Motor neuron (in vitro differentiated cells): ENCODE results near the gene TECR. TPM values are rescaled to one million over a fixed set of nuclear protein-coding genes. Genes with fewer than 3 reads are reported as not detected.
"Not testable (repeated sequence)": the region's sequence is repeated elsewhere in the genome, so short reads cannot be mapped to it uniquely, and the experiment has no call there.

Experiments used
- ATAC-seq, 8 experiments: fragments of 200-7000 bp; cut with Tn5 transposase; replicated peaks in 6 of 8; 2 replicates each; pipeline ENCODE4 v1.8.0; 2021; ENCODE audit warnings: mild to moderate bottlenecking in 8 of 8, moderate library complexity in 8 of 8
- H3K27ac ChIP-seq, 2 donors: fragments of 250-450 bp; sonication (Bioruptor Pico); 2 replicates each; pipeline ENCODE4 v1.9.0; 2021; ENCODE audit warnings: antibody characterized with exemption in 2 of 2, mild to moderate bottlenecking in 2 of 2, moderate library complexity in 1 of 2
- H3K4me1 ChIP-seq, 2 donors: fragments of 250-450 bp; sonication (Bioruptor Pico); replicated peaks in 1 of 2; 2 replicates each; pipeline ENCODE4 v1.6.1; 2021; ENCODE audit warnings: antibody characterized with exemption in 2 of 2, mild to moderate bottlenecking in 2 of 2, moderate library complexity in 1 of 2
- H3K4me3 ChIP-seq, 5 donors: fragments of 250-450 bp; sonication (Bioruptor Pico); 2 replicates each; pipeline ENCODE4 v1.9.0; 2021; ENCODE audit warnings: antibody characterized with exemption in 5 of 5, mild to moderate bottlenecking in 5 of 5, moderate library complexity in 4 of 5
- WGBS, 10 experiments: fragments of 450-650 bp; shearing (Covaris generic); methylation state at CpG; one replicate each; pipeline ENCODE4 v1.0.0; 2022; 5-methylcytosine and 5-hydroxymethylcytosine counted together
- in situ Hi-C, 9 experiments: fragments of 400-800 bp; cut with MboI; loops; one replicate each; pipeline ENCODE4 v1.15.0; 2021; ENCODE audit warnings: low sequenced_read_pairs in 9 of 9, low pct_unique_long_range_greater_than_20kb in 2 of 9; ENCODE audit not compliant: unreplicated experiment in 9 of 9
- total RNA-seq, 8 experiments: library from RNA; unstranded; fragments of 300-600 nt; gene quantifications; 2 replicates each; pipeline versions ENCODE4 v1.2.3 to v1.2.4, GENCODE V29; 2022

Gene TECR
- total RNA-seq, 8 experiments from 2014 or later: 67.6 to 145 (median 97.3) TPM

DNA sequence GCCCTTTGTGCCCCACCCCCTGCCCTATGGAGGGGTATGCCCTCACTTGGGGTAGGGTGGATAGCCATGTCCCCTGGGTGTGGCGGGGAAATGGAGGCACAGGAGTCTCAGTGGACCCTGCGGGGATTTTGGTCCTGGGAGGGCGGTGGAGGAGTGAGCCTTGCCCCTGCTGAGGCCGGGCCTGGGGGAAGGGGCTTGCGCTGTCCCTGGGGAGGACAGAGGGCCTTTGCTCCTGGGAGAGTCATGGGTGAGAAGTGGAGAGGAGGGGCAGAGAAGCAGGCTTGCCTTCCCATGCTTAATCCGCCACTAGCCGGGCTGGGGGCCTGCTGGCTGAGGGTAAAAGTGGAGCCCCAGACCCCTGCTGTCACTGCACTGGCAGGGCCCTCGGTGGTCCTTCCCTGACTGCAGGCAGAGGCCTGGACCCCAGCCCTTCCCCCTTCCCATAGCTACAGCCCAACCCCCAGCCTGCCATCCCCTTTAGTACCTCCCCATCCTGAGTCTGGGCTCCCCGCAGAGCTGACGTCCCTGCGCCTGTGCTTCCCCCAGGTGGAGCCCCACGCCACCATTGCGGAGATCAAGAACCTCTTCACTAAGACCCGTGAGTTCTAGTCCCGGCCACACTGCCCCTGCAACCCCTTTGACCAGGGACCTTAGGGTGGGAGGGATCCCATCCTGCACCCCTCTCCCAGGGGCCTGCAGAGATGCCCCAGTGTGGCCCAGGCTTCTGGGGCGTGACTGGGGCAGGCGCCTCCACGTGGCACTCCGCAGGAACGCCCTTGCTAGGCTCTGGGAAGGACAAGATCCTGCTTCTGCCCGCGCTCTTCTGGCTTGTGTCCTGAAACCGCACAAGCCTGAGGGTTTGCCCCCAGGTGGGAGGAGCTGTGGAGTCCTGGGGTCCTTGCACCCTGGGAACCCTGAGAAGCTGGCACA, 33.5 kb downstream of the TECR start:
- no peak for ATAC-seq
- in situ Hi-C loops: no loop called here
- WGBS, 10 experiments: 20 to 80% (median 60%) methylated on average over 1 to 7 of the region's 23 CpGs; no CpG with 5 or more reads in 7 of the 10 experiments
- peaks cover 27 to 33% of the 10 kb centered on the region in 2 donors for H3K4me1 ChIP-seq
- H3K27ac ChIP-seq: no peak overlapping the region
- no peak overlapping the region for H3K4me3 ChIP-seq

DNA sequence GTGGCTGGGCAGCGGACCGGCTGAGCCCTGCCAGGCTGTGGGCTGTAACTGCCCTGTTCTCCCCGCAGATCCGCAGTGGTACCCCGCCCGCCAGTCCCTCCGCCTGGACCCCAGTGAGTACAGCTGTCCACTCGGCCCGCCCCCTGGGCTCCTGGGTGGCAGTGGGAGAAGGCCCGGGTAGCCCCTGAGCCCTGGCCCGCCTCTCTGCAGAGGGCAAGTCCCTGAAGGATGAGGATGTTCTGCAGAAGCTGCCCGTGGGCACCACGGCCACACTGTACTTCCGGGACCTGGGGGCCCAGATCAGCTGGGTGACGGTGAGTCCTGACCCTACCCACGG, 34.2 kb downstream of the TECR start:
- Histone ChIP-seq H3K27ac (no peak overlapping the region), H3K4me3 (no peak overlapping the region), H3K4me1 (peaks cover 24 to 31% of the 10 kb centered on the region in 2 donors)
- in situ Hi-C loops: no loop called here
- WGBS, 10 experiments: 80% methylated on average over 1 of the region's 16 CpGs; no CpG with 5 or more reads in 9 of the 10 experiments
- no peak for ATAC-seq

DNA sequence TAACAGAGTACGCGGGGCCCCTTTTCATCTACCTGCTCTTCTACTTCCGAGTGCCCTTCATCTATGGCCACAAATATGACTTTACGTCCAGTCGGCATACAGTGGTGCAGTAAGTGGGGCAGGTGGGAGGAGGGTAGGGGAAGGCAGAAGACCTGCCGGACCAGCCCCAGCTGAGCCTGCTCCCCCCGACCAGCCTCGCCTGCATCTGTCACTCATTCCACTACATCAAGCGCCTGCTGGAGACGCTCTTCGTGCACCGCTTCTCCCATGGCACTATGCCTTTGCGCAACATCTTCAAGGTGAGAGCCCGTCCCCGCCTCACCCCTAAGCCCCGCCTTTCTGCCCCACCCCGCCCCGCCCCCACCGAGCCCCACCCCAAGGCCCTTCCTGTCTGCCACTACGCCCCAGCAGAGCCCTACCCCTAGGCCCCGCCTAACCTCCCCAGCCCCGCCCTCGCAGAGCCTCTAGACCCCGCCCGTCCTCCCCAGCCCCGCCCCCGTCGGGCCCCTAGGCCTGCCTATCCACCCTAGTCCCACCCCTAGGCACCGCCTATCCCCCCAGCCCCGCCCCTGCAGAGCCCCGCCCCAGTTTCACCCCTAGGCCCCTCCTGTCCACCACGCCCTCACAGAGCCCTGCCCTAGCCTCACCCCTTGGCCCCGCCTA, 34.7 kb downstream of the TECR start:
- 100% methylated on average over 1 of the region's 33 CpGs; no CpG with 5 or more reads in 9 of the 10 experiments for WGBS, 10 experiments
- Histone ChIP-seq H3K27ac (no peak overlapping the region), H3K4me3 (no peak overlapping the region), H3K4me1 (peaks cover 18 to 26% of the 10 kb centered on the region in 2 donors)
- peak in 6 of 8 experiments; percentile 30 to 75 (median 56) for ATAC-seq
- in situ Hi-C loops: no loop called here

DNA sequence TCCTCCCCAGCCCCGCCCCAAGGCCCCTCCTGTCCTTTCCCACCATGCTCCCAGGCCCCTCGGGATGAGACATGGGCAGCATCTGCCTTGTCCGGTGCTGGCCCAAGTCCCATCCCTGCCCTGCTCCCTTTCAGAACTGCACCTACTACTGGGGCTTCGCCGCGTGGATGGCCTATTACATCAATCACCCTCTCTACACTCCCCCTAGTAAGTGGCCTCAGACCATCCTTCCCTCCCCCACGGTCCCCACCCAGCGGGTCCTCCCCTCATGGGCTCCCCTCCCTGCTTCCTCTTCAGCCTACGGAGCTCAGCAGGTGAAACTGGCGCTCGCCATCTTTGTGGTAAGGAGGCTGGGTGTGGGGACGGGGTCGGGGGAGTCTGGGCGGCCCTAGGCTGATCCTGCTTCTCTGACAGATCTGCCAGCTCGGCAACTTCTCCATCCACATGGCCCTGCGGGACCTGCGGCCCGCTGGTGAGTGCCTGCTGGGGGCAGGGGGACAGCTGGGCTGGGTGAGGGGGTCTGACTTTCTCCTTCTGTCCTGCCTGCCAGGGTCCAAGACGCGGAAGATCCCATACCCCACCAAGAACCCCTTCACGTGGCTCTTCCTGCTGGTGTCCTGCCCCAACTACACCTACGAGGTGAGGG, 35.4 kb downstream of the TECR start:
- H3K27ac ChIP-seq, in situ Hi-C loops, ATAC-seq, H3K4me3 ChIP-seq: not testable (repeated sequence)
- H3K4me1 ChIP-seq: peaks cover 14 to 25% of the 10 kb centered on the region in 2 donors
- 81 to 100% methylated on average over 1 to 5 of the region's 22 CpGs; no CpG with 5 or more reads in 8 of the 10 experiments for WGBS, 10 experiments

DNA sequence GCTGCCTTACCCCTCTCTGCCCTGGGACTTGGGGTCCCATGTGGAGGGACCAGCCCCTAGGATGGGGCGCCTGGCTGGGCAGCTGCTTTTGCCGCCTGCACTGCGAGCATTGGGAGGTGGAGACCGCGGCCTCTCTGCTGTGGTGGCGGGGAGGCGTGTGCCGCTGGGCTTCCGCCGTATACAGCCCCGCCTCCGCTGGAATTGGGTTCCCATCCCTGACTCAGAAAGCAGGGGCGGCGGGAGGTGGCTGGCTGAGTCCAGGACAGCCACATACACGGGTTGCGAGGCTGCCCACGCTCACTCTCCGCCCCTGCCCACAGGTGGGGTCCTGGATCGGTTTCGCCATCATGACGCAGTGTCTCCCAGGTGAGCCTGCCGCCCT, 35.9 kb downstream of the TECR start:
- no peak overlapping the region for H3K27ac ChIP-seq
- peaks cover 12 to 23% of the 10 kb centered on the region in 2 donors for H3K4me1 ChIP-seq
- 90% methylated on average over 2 of the region's 22 CpGs; no CpG with 5 or more reads in 9 of the 10 experiments for WGBS, 10 experiments
- peak in 2 of 8 experiments; percentile 8 to 59 for ATAC-seq
- no peak overlapping the region for H3K4me3 ChIP-seq
- in situ Hi-C loops: no loop called here

DNA sequence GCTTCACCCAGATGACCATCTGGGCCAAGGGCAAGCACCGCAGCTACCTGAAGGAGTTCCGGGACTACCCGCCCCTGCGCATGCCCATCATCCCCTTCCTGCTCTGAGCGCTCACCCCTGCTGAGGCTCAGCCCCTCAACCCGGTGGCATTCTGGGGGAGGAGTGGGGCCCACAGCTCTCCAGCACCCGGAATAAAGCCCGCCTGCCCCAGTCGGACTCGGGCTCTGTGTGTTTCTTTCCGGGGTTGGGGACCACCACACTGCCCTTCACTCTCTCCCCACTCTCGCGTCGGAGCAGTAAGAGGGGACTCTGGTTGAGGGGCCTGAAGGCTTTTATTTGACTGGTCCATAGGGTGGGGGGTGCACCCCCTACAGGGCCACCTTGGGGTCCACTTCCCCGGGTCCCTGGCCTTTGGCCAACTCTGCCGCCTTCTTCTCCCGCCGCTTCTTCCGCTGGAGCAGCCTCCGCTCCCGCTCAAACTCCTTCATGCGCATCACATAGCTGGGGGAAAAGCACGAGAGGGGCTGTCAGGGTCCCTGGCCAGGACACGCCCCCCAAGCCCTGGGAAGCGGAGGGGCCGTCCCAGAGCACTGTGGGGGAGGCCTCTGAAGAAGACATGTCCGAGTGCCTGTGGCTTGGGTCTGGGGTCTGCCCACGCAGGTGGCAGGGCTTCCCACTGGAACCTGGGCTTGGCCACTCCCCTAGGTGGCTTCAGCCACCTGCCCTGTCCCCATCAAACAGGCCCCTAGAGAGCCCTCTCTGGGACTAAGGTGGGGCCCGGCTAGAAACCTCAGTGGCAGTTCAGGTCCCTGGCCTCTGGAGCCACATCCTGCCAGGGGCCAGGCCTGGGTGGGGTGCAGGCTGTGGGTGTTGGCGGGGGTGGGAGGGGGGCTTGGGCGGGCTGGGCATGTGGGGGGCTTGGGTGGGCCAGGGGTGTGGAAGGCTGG, 36.6 kb downstream of the TECR start:
- no peak overlapping the region for H3K4me3 ChIP-seq
- 74 to 100% (median 86%) methylated on average over 3 to 7 of the region's 31 CpGs; no CpG with 5 or more reads in 7 of the 10 experiments for whole genome bisulfite sequencing, 10 experiments
- in situ Hi-C loops: no loop called here
- H3K4me1 ChIP-seq: peaks cover 12 to 20% of the 10 kb centered on the region in 2 donors
- no peak overlapping the region for H3K27ac ChIP-seq
- no peak for ATAC-seq

DNA sequence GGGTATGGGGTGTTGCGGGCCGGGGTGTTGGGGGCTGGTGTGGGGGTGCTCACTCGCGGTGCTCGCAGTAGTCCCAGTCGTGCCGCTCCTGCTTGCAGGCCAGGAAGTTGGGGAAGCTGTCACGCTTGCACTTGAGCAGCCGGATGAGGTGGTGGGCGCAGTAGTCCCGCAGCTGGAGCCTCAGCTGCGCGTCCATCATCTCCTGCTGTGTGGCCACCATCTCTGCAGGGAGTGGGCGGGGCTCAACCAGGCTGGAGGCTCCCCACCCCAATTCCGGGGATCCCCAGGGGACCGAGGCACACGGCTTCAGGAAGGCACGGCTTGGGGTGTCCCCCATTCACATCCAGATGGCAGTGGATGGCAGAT, 37.3 kb downstream of the TECR start:
- Histone ChIP-seq H3K4me1 (peaks cover 7 to 13% of the 10 kb centered on the region in 2 donors), H3K27ac (no peak overlapping the region), H3K4me3 (no peak overlapping the region)
- 83% methylated on average over 2 of the region's 18 CpGs; no CpG with 5 or more reads in 9 of the 10 experiments for WGBS, 10 experiments
- ATAC-seq: no peak
- in situ Hi-C loops: no loop called here

DNA sequence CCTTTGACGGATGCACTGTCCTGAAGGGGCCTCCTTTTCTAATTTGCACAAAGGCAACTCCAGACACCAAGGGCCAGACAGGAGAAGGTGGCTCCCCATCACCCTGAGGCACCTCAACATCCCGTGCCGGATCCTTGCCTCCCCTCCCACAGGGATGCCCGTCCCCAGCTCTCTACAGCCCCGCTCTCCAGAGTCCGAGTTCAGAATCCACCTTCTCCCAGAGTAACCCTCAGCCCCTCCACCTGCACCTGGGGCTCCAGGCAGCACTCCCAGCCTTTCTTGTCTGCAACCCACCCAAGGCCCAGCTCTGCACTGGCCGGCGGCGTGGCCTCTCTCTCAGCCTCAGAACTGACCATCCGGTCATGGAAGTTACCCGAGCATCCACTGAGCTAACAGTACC, 37.7 kb downstream of the TECR start:
- ATAC-seq: no peak
- in situ Hi-C loops: no loop called here
- H3K4me1 ChIP-seq: peaks cover 7 to 9% of the 10 kb centered on the region in 2 donors
- H3K4me3 ChIP-seq: no peak overlapping the region
- H3K27ac ChIP-seq: no peak overlapping the region
- WGBS, 10 experiments: 90 to 100% methylated on average over 2 of the region's 11 CpGs; no CpG with 5 or more reads in 8 of the 10 experiments

DNA sequence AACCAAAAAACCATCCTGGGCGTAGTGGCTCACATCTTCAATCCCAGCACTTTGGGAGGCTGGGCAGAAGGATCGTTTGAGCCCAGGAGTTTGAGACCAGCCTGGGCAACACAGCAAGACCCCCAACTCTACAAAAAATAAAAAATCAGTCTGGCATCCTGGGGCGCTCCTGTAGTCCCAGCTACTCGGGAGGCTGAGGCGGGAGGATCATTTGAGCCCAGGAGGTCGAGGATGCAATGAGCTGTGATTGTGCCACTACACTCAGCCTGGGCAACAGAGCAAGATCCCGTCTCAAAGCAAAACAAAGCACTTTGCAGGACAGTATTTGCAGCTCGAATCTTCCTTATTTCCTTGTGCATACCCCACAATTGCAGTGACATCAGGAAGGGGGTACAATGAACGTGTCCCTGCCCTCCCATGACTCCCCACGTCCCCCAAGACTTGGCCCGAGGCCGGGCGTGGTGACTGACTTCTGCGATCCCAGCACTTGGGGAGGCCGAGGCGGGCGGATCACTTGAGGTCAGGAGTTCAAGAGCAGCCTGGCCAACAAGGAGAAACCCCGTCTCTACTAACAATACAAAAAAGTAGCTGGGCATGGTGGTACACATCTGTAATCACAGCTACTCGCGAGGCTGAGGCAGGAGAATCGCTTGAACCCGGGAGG, 41.6 kb downstream of the TECR start:
- WGBS, 10 experiments: 0 to 90% (median 49%) methylated on average over 1 to 9 of the region's 22 CpGs; no CpG with 5 or more reads in 2 of the 10 experiments
- Histone ChIP-seq H3K27ac (no peak overlapping the region), H3K4me3 (peak overlapping the region; percentile 72 to 98 (median 81)), H3K4me1 (peaks cover 9 to 10% of the 10 kb centered on the region in 2 donors)
- in situ Hi-C loops: loop anchor here in 1 of 9 experiments (5.0 kb wide), 1 partner anchor 116 kb away; no protein-coding TSS in a partner anchor
- no peak for ATAC-seq

DNA sequence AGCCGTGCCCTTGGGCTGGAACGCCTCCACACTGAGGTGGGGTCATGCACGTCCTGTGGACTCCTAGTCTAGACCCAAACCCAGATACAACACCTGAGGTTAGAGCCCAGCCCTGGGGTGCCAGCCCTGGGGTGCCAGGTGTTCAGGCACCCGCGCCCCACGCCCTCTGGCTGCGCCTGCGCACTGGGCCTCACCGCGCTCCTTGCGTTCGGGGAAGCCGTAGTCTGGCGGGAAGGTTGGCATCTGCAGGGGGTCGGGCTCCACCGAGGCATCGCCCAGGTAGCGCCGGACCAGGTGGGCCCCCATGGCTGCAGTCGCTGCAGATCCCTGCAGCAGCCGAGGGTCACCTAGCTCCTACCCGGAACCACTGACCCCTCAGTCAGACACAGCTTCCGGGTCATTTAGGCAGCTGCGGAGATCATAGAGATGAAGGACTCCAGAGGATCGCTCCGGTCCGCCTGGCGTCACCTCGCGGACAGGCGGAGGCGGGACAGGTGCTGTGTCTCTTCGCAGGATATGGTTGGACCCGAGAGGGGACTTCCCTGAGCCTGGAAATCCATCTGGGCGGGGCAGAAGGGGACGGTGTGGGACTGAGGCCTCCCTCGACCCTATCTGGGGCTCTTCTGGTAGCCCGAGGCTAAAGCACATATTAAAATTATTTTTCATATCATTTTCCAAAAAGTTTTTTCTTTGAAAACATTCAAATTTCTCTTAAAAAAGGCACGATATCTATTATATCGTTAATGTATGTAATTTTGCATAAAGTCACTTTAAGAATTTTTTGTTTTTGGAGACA, 42.5 kb downstream of the TECR start, which contains the start of gene NDUFB7:
NDUFB7 (minus strand) TSS at position 372 of the 796 bp plus-strand sequence; CDS start at position 306, 66 bp downstream.
- in situ Hi-C loops: loop anchor here in 1 of 9 experiments (5.0 kb wide), 1 partner anchor 115 kb away; no protein-coding TSS in a partner anchor
- ATAC-seq: peak; percentile 88 to 97 (median 92)
- peaks cover 9 to 10% of the 10 kb centered on the region in 2 donors for H3K4me1 ChIP-seq
- H3K27ac ChIP-seq: peak within 1 kb of the TSS; percentile 77 to 82
- WGBS, 10 experiments: 4 to 65% (median 7%) methylated on average over 2 to 21 of the region's 40 CpGs; no CpG with 5 or more reads in 1 of the 10 experiments
- peak within 1 kb of the TSS; percentile 72 to 98 (median 81) for H3K4me3 ChIP-seq
